Osteocyte (in vitro differentiated cells): ENCODE results near the gene KDM3B. TPM values are rescaled to one million over a fixed set of nuclear protein-coding genes. Genes with fewer than 3 reads are reported as not detected.

Experiments used
- DNase-seq: peaks from one replicate; pipeline ENCODE4 v3.0.0; 2021; ENCODE audit warnings: mixed read lengths; ENCODE audit not compliant: unreplicated experiment; ENCODE audit errors: extremely low spot score
- H3K27ac Mint-ChIP-seq: one replicate; pipeline ENCODE4 v1.8.0; 2021; ENCODE audit warnings: mild to moderate bottlenecking, mixed read lengths; ENCODE audit not compliant: unreplicated experiment
- H3K27me3 Mint-ChIP-seq: one replicate; pipeline ENCODE4 v1.8.0; 2021; ENCODE audit warnings: mixed read lengths; ENCODE audit not compliant: unreplicated experiment
- H3K36me3 Mint-ChIP-seq: one replicate; pipeline ENCODE4 v1.8.0; 2021; ENCODE audit warnings: mixed read lengths; ENCODE audit not compliant: unreplicated experiment
- H3K4me1 Mint-ChIP-seq: one replicate; pipeline ENCODE4 v1.8.0; 2021; ENCODE audit warnings: mixed read lengths; ENCODE audit not compliant: unreplicated experiment
- H3K4me3 Mint-ChIP-seq: one replicate; pipeline ENCODE4 v1.8.0; 2021; ENCODE audit warnings: mild to moderate bottlenecking, moderate library complexity, mixed read lengths; ENCODE audit not compliant: unreplicated experiment
- H3K9me3 Mint-ChIP-seq: one replicate; pipeline ENCODE4 v1.8.0; 2021; ENCODE audit warnings: mixed read lengths; ENCODE audit not compliant: unreplicated experiment
- CTCF ChIP-seq: fragments of 200-600 bp; sonication (generic); IDR thresholded peaks from 2 replicates; pipeline ENCODE4 v1.5.0; 2021; ENCODE audit warnings: antibody characterized with exemption, mild to moderate bottlenecking, moderate library complexity
- total RNA-seq: library from RNA; stranded (reverse); gene quantifications from 2 replicates; pipeline ENCODE4 v1.2.1, GENCODE V29; 2021

KDM3B gene
- total RNA-seq, 1 donor from 2014 or later = 65.2 TPM

- TF ChIP-seq CTCF = no peak
- Mint-ChIP-seq H3K9me3 (no peaks in the 10 kb centered on the region), H3K27ac (peak overlapping the region; percentile 21), H3K36me3 (peaks cover 2% of the 10 kb centered on the region), H3K4me3 (no peak overlapping the region), H3K4me1 (peaks cover 29% of the 10 kb centered on the region), H3K27me3 (no peaks in the 10 kb centered on the region)
- DNase-seq = no peak
Observed at GRCh38 chr5:138366632-138367382, 14.3 kb downstream of the KDM3B start.

DNA sequence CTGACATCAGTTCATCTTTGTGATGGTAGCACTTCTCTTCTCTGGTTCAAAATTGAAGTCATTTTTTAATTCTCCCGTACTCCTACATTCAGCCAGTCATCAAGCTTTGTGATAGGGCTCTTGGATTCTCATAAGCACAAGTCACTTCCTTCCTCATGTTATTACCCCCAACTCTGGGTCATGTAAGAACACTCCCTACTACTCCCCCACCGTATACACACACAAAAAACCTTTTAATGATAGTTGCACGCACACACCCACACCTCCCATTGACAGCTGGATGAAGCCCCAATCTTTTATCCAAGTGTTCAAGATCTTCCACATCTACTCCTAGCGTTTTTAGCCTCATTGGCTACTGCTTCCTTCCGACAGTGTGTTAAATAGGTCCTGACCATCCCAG, 16.8 kb downstream of the KDM3B start:
- H3K9me3 Mint-ChIP-seq = no peaks in the 10 kb centered on the region
- no peaks in the 10 kb centered on the region for H3K27me3 Mint-ChIP-seq
- peaks cover 29% of the 10 kb centered on the region for H3K4me1 Mint-ChIP-seq
- no peak for TF ChIP-seq CTCF
- DNase-seq = no peak
- no peaks in the 10 kb centered on the region for H3K36me3 Mint-ChIP-seq
- no peak overlapping the region for H3K27ac Mint-ChIP-seq
- no peak overlapping the region for H3K4me3 Mint-ChIP-seq

- H3K36me3 Mint-ChIP-seq = no peaks in the 10 kb centered on the region
- H3K4me1 Mint-ChIP-seq = peaks cover 29% of the 10 kb centered on the region
- no peaks in the 10 kb centered on the region for H3K9me3 Mint-ChIP-seq
- no peak for TF ChIP-seq CTCF
- H3K4me3 Mint-ChIP-seq = no peak overlapping the region
- no peak for DNase-seq
- H3K27me3 Mint-ChIP-seq = no peaks in the 10 kb centered on the region
- H3K27ac Mint-ChIP-seq = peak overlapping the region; percentile 17
Observed at GRCh38 chr5:138369706-138370105, 17.2 kb downstream of the KDM3B start.

- H3K9me3 Mint-ChIP-seq = no peaks in the 10 kb centered on the region
- DNase-seq = no peak
- TF ChIP-seq CTCF = no peak
- no peak overlapping the region for H3K4me3 Mint-ChIP-seq
- no peaks in the 10 kb centered on the region for H3K36me3 Mint-ChIP-seq
- peaks cover 29% of the 10 kb centered on the region for H3K4me1 Mint-ChIP-seq
- peak overlapping the region; percentile 63 for H3K27ac Mint-ChIP-seq
- H3K27me3 Mint-ChIP-seq = no peaks in the 10 kb centered on the region
Observed at GRCh38 chr5:138370537-138370936, 18.1 kb downstream of the KDM3B start.

GRCh38 chr5:138371454-138371853, 19.0 kb downstream of the KDM3B start:
- DNase-seq = no peak
- Mint-ChIP-seq H3K9me3 (no peaks in the 10 kb centered on the region), H3K27ac (no peak overlapping the region), H3K4me1 (peaks cover 26% of the 10 kb centered on the region), H3K27me3 (no peaks in the 10 kb centered on the region), H3K4me3 (no peak overlapping the region), H3K36me3 (no peaks in the 10 kb centered on the region)
- TF ChIP-seq CTCF = no peak
